ENCODE results near the gene GTF2IRD1.
"Not testable (repeated sequence)": the region's sequence is repeated elsewhere in the genome, so short reads cannot be mapped to it uniquely, and the experiment has no call there.

GRCh38 chr7:74430409-74430808 lies 23.3 kb upstream of the GTF2IRD1 start:
- TF ChIP-seq CTCF (IDR thresholded peaks at IDR 0.05); ATF2 (CRISPR knock-in tag; IDR thresholded peaks at IDR 0.05; ENCODE audit: borderline replicate concordance, low read depth); SMAD4 (CRISPR knock-in tag; IDR thresholded peaks at IDR 0.05); TP53 (CRISPR knock-in tag; IDR thresholded peaks at IDR 0.05); ESRRA (CRISPR knock-in tag; IDR thresholded peaks at IDR 0.05; ENCODE audit: borderline replicate concordance); SP1 (CRISPR knock-in tag; conservative IDR thresholded peaks at IDR 0.05); CBFB (CRISPR knock-in tag; IDR thresholded peaks at IDR 0.05; ENCODE audit: low read depth); ZBTB43 (CRISPR knock-in tag; IDR thresholded peaks at IDR 0.05); MAX (CRISPR knock-in tag; IDR thresholded peaks at IDR 0.05); ZBTB21 (CRISPR knock-in tag; IDR thresholded peaks at IDR 0.05; ENCODE audit: borderline replicate concordance); CREM (CRISPR knock-in tag; IDR thresholded peaks at IDR 0.05): not testable (repeated sequence)
- TF ChIP-seq, protein P1, sequence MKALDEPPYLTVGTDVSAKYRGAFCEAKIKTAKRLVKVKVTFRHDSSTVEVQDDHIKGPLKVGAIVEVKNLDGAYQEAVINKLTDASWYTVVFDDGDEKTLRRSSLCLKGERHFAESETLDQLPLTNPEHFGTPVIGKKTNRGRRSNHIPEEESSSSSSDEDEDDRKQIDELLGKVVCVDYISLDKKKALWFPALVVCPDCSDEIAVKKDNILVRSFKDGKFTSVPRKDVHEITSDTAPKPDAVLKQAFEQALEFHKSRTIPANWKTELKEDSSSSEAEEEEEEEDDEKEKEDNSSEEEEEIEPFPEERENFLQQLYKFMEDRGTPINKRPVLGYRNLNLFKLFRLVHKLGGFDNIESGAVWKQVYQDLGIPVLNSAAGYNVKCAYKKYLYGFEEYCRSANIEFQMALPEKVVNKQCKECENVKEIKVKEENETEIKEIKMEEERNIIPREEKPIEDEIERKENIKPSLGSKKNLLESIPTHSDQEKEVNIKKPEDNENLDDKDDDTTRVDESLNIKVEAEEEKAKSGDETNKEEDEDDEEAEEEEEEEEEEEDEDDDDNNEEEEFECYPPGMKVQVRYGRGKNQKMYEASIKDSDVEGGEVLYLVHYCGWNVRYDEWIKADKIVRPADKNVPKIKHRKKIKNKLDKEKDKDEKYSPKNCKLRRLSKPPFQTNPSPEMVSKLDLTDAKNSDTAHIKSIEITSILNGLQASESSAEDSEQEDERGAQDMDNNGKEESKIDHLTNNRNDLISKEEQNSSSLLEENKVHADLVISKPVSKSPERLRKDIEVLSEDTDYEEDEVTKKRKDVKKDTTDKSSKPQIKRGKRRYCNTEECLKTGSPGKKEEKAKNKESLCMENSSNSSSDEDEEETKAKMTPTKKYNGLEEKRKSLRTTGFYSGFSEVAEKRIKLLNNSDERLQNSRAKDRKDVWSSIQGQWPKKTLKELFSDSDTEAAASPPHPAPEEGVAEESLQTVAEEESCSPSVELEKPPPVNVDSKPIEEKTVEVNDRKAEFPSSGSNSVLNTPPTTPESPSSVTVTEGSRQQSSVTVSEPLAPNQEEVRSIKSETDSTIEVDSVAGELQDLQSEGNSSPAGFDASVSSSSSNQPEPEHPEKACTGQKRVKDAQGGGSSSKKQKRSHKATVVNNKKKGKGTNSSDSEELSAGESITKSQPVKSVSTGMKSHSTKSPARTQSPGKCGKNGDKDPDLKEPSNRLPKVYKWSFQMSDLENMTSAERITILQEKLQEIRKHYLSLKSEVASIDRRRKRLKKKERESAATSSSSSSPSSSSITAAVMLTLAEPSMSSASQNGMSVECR (CRISPR knock-in tag; IDR thresholded peaks at IDR 0.05; ENCODE audit: borderline replicate concordance) = not testable (repeated sequence)
- TF ChIP-seq, protein P2, sequence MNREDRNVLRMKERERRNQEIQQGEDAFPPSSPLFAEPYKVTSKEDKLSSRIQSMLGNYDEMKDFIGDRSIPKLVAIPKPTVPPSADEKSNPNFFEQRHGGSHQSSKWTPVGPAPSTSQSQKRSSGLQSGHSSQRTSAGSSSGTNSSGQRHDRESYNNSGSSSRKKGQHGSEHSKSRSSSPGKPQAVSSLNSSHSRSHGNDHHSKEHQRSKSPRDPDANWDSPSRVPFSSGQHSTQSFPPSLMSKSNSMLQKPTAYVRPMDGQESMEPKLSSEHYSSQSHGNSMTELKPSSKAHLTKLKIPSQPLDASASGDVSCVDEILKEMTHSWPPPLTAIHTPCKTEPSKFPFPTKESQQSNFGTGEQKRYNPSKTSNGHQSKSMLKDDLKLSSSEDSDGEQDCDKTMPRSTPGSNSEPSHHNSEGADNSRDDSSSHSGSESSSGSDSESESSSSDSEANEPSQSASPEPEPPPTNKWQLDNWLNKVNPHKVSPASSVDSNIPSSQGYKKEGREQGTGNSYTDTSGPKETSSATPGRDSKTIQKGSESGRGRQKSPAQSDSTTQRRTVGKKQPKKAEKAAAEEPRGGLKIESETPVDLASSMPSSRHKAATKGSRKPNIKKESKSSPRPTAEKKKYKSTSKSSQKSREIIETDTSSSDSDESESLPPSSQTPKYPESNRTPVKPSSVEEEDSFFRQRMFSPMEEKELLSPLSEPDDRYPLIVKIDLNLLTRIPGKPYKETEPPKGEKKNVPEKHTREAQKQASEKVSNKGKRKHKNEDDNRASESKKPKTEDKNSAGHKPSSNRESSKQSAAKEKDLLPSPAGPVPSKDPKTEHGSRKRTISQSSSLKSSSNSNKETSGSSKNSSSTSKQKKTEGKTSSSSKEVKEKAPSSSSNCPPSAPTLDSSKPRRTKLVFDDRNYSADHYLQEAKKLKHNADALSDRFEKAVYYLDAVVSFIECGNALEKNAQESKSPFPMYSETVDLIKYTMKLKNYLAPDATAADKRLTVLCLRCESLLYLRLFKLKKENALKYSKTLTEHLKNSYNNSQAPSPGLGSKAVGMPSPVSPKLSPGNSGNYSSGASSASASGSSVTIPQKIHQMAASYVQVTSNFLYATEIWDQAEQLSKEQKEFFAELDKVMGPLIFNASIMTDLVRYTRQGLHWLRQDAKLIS (CRISPR knock-in tag; IDR thresholded peaks at IDR 0.05; ENCODE audit: borderline replicate concordance) = not testable (repeated sequence)
